Neural cell (in vitro differentiated cells): ENCODE results near the gene LDLRAD2.

ENCODE experiments used
- CTCF ChIP-seq: fragments of 450-650 bp; IDR thresholded peaks from 2 replicates; pipeline ENCODE4 v1.5.1; 2014; ENCODE audit warnings: antibody characterized with exemption, mild to moderate bottlenecking, moderate library complexity; ENCODE audit not compliant: poor library complexity, severe bottlenecking
- EP300 ChIP-seq: fragments of 450-650 bp; conservative IDR thresholded peaks from 2 replicates; pipeline ENCODE4 v1.6.1; 2014; ENCODE audit warnings: antibody characterized with exemption, mild to moderate bottlenecking, moderate library complexity; ENCODE audit not compliant: poor library complexity, severe bottlenecking
- EZH2 ChIP-seq: fragments of 200-600, 300-800 bp; shearing (Covaris generic), sonication (generic); IDR thresholded peaks from 2 replicates; pipeline ENCODE4 v1.6.1; 2014; ENCODE audit warnings: antibody characterized with exemption, low read length, borderline replicate concordance, mild to moderate bottlenecking; ENCODE audit not compliant: insufficient read depth, poor library complexity, severe bottlenecking
- MXI1 ChIP-seq: fragments of 450-650 bp; conservative IDR thresholded peaks from 2 replicates; pipeline ENCODE4 v1.6.1; 2014; ENCODE audit warnings: antibody characterized with exemption, mild to moderate bottlenecking; ENCODE audit not compliant: poor library complexity, severe bottlenecking
- POLR2AphosphoS5 ChIP-seq: IDR thresholded peaks from 2 replicates; pipeline ENCODE4 v1.6.1; 2012
- RAD21 ChIP-seq: fragments of 450-650 bp; conservative IDR thresholded peaks from 2 replicates; pipeline ENCODE4 v1.6.1; 2014; ENCODE audit warnings: antibody characterized with exemption, mild to moderate bottlenecking, moderate library complexity
- TAF1 ChIP-seq: IDR thresholded peaks from 2 replicates; pipeline ENCODE4 v1.6.1; 2012; ENCODE audit warnings: low read depth
- TF ChIP-seq, protein P1 (sequence below): IDR thresholded peaks from 2 replicates; pipeline ENCODE4 v1.6.1; 2012; ENCODE audit warnings: borderline replicate concordance

DNA sequence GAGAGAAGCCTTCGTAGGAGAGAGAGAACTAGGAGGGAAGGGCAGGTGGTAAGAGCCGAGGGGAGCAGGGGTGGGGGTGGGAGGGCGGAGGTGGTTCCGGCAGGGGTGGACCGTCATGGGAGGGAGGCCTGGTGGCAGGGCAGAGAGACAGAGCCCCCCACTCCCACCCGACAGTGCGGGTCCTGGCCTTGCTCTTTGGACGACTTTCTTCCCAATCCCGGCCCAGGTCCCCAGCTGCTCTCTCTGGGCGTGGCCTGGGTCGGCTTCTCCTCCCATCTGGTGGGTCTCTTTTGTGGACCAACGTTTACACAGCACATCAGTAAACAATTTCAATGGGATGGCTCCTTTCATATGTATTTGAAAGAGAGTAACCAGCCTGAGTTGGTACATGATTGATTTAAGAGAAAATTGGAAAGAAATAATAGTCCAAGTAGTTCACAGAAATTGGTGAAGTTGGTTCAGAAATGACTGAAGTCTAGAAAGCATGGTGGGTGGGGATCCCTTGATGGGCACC is 56.9 kb downstream of the LDLRAD2 start:
- no peak for TF ChIP-seq CTCF
- TF ChIP-seq, protein P1, sequence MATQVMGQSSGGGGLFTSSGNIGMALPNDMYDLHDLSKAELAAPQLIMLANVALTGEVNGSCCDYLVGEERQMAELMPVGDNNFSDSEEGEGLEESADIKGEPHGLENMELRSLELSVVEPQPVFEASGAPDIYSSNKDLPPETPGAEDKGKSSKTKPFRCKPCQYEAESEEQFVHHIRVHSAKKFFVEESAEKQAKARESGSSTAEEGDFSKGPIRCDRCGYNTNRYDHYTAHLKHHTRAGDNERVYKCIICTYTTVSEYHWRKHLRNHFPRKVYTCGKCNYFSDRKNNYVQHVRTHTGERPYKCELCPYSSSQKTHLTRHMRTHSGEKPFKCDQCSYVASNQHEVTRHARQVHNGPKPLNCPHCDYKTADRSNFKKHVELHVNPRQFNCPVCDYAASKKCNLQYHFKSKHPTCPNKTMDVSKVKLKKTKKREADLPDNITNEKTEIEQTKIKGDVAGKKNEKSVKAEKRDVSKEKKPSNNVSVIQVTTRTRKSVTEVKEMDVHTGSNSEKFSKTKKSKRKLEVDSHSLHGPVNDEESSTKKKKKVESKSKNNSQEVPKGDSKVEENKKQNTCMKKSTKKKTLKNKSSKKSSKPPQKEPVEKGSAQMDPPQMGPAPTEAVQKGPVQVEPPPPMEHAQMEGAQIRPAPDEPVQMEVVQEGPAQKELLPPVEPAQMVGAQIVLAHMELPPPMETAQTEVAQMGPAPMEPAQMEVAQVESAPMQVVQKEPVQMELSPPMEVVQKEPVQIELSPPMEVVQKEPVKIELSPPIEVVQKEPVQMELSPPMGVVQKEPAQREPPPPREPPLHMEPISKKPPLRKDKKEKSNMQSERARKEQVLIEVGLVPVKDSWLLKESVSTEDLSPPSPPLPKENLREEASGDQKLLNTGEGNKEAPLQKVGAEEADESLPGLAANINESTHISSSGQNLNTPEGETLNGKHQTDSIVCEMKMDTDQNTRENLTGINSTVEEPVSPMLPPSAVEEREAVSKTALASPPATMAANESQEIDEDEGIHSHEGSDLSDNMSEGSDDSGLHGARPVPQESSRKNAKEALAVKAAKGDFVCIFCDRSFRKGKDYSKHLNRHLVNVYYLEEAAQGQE, result no peak
- TF ChIP-seq EP300, result no peak
- no peak for TF ChIP-seq POLR2AphosphoS5
- no peak for TF ChIP-seq MXI1
- TF ChIP-seq EZH2, result no peak
- TF ChIP-seq TAF1, result no peak
- TF ChIP-seq RAD21, result no peak
